Stimulated activated naive CD8-positive, alpha-beta T cell treated with anti-CD3 and anti-CD28 coated beads, Interleukin-15, amount 100 ng/mL, for 72 hours (primary cell): Measurements from ENCODE around the gene C19orf85.
"Not testable (repeated sequence)": the region's sequence is repeated elsewhere in the genome, so short reads cannot be mapped to it uniquely, and the experiment has no call there.

Experiments used
- ATAC-seq: fragments of 150-1000 bp; cut with Tn5 transposase; 2 replicates; pipeline ENCODE4 v1.10.0; 2021; ENCODE audit warnings: mild to moderate bottlenecking, moderate library complexity
- DNase-seq, 2 donors: peaks; one replicate each; pipeline ENCODE4 v3.0.0; 2021 to 2022
- H3K27ac Mint-ChIP-seq, 2 donors: one replicate each; pipeline ENCODE4 v1.8.0; 2022; ENCODE audit warnings: mild to moderate bottlenecking in 2 of 2, mixed read lengths in 2 of 2, moderate library complexity in 2 of 2
- H3K27me3 Mint-ChIP-seq: one replicate; pipeline ENCODE4 v1.8.0; 2022; ENCODE audit warnings: mixed read lengths
- H3K4me1 Mint-ChIP-seq: one replicate; pipeline ENCODE4 v1.8.0; 2022; ENCODE audit warnings: mild to moderate bottlenecking, mixed read lengths
- H3K4me3 Mint-ChIP-seq, 2 donors: one replicate each; pipeline ENCODE4 v1.8.0; 2022; ENCODE audit warnings: mild to moderate bottlenecking in 2 of 2, mixed read lengths in 2 of 2, moderate library complexity in 1 of 2
- H3K9me3 Mint-ChIP-seq, 2 donors: one replicate each; pipeline ENCODE4 v1.8.0; 2022; ENCODE audit warnings: mixed read lengths in 2 of 2

C19orf85 gene

DNA sequence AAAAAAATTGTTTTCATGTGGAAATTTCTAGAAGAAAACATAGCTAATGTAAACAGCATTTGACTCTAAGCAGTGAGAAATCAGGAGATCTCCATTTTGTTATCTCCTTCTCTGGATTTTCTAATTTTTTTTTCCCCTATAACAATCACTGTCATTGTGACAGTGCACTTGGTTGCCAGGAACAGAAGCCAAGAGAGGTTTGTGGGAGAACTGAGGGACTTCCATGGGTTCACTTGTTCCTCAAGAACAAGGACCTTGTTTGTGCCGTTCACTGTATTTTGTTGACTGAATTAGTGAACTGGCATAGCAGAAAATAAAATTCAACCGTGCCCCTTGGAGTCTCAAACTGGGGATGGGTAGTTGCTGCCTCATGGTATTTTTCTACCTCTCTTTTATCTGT is 38.5 kb downstream of the C19orf85 start:
- Mint-ChIP-seq H3K27me3 (peaks cover 37% of the 10 kb centered on the region), H3K27ac (no peak overlapping the region)
- ATAC-seq, result no peak

DNA sequence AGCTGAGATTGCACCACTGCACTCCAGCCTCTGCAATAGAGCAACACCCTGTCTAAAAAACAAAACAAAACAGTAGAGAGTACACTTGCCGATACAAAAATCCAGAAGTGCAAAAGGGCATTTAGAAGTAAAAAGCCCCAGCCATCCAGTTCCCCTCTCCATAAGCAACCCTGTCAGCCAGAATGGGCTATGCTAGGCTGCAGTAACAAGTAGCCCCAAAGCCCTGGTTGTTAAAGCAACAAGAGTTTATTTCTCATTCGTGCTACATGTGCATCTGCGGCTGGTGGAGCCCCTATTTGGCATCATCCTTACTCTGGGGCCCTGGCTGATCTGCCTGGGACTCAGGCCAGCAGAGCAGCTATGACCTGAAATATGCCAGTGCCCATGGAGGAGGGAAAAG is 40.0 kb downstream of the C19orf85 start:
- H3K4me3 Mint-ChIP-seq, result no peak overlapping the region
- H3K27ac Mint-ChIP-seq, result no peak overlapping the region
- ATAC-seq (no peak), DNase-seq (no peak)
- H3K27me3 Mint-ChIP-seq, result peaks cover 21% of the 10 kb centered on the region
- H3K9me3 Mint-ChIP-seq, result no peaks in the 10 kb centered on the region
- peaks cover 28% of the 10 kb centered on the region for H3K4me1 Mint-ChIP-seq

More for the DNA sequence above, 38.5 kb downstream of the C19orf85 start:
- Mint-ChIP-seq H3K4me1 (peaks cover 27% of the 10 kb centered on the region), H3K4me3 (no peak overlapping the region), H3K9me3 (peaks cover 0 to 8% of the 10 kb centered on the region in 2 donors)
- no peak for DNase-seq

DNA sequence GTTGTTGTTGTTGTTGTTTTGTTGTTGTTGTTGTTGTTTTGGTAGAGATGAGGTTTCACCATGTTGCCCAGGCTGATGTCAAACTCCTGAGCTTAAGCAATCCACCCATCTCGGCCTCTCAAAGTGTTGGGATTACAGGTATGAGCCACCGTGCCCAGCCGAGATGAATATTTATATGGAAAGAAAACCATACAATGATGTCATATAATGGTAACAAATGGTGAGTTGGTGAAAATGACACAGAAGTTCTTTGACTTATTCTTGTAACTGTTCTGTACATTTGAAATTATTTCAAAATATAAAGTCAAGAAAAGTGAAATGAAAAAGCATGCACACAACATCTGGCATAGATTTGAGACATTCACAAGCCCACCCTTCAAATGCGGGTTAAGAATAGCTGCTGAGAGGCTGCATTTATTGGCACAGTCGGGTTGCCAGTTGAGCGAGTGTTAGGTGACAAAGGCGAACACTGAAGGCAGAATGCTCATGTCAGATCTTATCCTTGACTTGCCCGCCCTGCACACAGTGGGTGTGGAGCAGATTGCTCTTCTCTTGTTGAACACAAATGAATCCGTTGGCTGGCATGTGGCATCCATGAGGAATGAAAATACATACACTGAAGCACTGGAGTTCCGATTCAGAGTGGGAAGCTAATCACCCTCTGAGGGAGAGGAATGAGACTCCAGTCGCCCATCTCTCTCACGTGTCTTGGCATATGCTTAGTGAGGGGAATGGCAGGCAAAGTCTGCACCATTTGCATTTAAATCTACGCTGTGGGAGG is 41.1 kb downstream of the C19orf85 start:
- Mint-ChIP-seq H3K27ac (no peak overlapping the region), H3K4me1 (peaks cover 18% of the 10 kb centered on the region), H3K9me3 (no peaks in the 10 kb centered on the region), H3K27me3 (peaks cover 10% of the 10 kb centered on the region), H3K4me3 (no peak overlapping the region)
- ATAC-seq (no peak), DNase-seq (no peak)

DNA sequence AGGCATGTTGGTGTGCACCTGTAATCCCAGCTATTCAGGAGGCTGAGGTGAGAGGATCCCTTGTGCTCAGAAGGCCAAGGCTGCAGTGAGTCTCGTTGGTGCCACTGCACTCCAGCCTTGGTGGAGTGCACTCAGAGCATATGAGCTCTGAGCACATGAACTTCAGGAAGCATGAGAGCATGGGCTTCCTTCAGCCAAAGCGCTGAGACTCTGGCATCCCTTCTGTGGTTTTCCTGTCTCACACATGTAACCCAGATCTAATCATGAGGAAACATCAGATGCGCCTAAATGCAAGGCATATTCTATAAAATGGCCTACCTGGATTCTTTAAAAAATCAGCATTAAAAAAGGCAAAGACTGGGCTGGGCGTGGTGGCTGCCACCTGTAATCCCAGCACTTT is 43.3 kb downstream of the C19orf85 start:
- not testable (repeated sequence) for H3K9me3 Mint-ChIP-seq, H3K4me3 Mint-ChIP-seq, DNase-seq, ATAC-seq, H3K27ac Mint-ChIP-seq, H3K27me3 Mint-ChIP-seq
- H3K4me1 Mint-ChIP-seq, result peaks cover 21% of the 10 kb centered on the region

DNA sequence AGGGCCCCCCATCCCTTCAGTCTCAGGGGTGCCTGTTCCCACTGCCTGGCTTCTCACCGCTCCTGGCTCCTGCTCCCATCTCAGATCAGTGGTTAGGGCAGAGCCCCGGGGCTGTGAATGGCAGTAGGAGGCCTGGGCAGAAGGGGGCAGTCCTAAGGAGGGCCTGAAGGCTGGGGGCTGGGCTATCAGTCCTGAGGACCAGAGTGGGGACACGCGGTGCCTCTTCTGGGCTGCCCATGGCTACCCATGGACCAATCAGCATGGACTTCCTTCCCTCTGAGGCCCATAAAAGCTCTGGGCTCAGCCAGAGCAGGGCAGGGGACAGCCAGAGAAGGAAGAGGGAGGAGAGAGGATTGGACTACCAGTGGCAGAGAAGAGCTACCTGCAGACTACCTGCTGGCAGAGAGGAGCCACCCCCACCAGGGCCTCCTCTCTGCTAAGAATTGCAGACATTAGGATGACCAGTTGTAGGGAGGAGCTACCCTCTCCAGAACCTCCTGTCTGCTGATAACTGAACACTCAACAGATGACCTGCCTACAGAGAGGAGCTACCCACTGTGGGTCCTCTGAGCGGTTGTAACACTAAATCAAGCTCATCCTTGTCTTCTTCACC is 44.8 kb downstream of the C19orf85 start:
- no peak overlapping the region for H3K4me3 Mint-ChIP-seq
- no peak for ATAC-seq
- no peaks in the 10 kb centered on the region for H3K27me3 Mint-ChIP-seq
- H3K9me3 Mint-ChIP-seq, result no peaks in the 10 kb centered on the region
- H3K4me1 Mint-ChIP-seq, result peaks cover 21% of the 10 kb centered on the region
- no peak for DNase-seq
- H3K27ac Mint-ChIP-seq, result no peak overlapping the region

DNA sequence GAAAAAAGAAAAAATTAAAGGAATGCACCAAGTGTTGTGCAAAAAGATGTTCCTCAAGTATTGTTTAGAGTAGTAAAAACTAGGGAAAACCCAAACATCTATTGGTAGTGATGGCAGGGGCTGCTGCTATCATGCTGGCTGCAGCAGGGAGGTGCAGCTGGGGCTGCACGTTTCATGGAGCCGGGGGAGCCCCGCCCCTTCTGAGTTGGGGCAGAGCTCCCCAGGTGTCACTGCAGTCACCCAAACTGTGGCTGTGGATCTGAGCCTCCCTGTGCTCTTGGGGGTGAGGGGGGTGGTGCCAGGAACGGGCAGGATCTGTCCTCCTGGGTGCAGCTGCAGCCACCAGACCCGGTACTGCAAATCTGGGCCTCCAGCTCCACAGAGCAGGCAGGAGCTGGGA is 45.4 kb downstream of the C19orf85 start:
- Mint-ChIP-seq H3K4me3 (no peak overlapping the region), H3K9me3 (no peaks in the 10 kb centered on the region), H3K27me3 (no peaks in the 10 kb centered on the region), H3K27ac (no peak overlapping the region), H3K4me1 (peaks cover 21% of the 10 kb centered on the region)
- ATAC-seq, result no peak
- no peak for DNase-seq

DNA sequence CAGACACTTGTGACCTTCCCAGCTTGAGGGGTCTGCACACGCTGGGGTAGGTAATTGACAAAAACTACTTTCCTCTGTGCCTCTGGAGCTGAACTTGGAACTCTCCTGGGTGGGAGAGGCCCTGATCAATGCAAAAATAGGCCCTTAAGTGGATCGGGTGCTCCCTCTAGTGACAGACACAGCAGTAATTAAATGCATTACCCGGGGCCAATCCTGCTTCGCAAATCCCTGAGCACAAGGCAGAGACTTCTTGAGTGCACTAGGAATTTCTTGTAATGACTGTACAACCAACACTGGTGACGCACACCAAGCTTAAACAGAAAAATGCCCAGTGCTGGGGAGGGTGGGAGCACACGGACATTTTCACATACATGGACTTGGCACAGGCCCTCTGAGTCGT is 46.4 kb downstream of the C19orf85 start:
- no peaks in the 10 kb centered on the region for H3K9me3 Mint-ChIP-seq
- ATAC-seq (peak; percentile 70), DNase-seq (peak; percentile 47 to 55)
- H3K27ac Mint-ChIP-seq, result no peak overlapping the region
- peaks cover 21% of the 10 kb centered on the region for H3K4me1 Mint-ChIP-seq
- no peaks in the 10 kb centered on the region for H3K27me3 Mint-ChIP-seq
- H3K4me3 Mint-ChIP-seq, result no peak overlapping the region
